Nephron progenitor cell (in vitro differentiated cells): ENCODE data around the gene OS9.
"Not testable (repeated sequence)": the region's sequence is repeated elsewhere in the genome, so short reads cannot be mapped to it uniquely, and the experiment has no call there.

Source experiments
- DNase-seq: peaks from one replicate; pipeline ENCODE4 v3.0.0; 2021
- H3K27ac Mint-ChIP-seq: 2 replicates; pipeline ENCODE4 v1.8.0; 2021; ENCODE audit warnings: mild to moderate bottlenecking, moderate library complexity, mixed read lengths
- H3K27me3 Mint-ChIP-seq: 2 replicates; pipeline ENCODE4 v1.8.0; 2021; ENCODE audit warnings: mild to moderate bottlenecking, low read depth, mixed read lengths; ENCODE audit not compliant: poor library complexity
- H3K36me3 Mint-ChIP-seq: 2 replicates; pipeline ENCODE4 v1.8.0; 2021; ENCODE audit warnings: low read depth, mixed read lengths
- H3K4me1 Mint-ChIP-seq: 2 replicates; pipeline ENCODE4 v1.8.0; 2021; ENCODE audit warnings: mixed read lengths
- H3K4me3 Mint-ChIP-seq: 2 replicates; pipeline ENCODE4 v1.8.0; 2021; ENCODE audit warnings: mild to moderate bottlenecking, moderate library complexity, mixed read lengths
- H3K9me3 Mint-ChIP-seq: 2 replicates; pipeline ENCODE4 v1.8.0; 2021; ENCODE audit warnings: mild to moderate bottlenecking, moderate library complexity, mixed read lengths
- TF ChIP-seq, protein P1 (sequence below): fragments of 200-600 bp; sonication (generic); IDR thresholded peaks from 2 replicates; pipeline ENCODE4 v1.5.0; 2021; ENCODE audit warnings: antibody characterized with exemption

OS9 gene

DNA sequence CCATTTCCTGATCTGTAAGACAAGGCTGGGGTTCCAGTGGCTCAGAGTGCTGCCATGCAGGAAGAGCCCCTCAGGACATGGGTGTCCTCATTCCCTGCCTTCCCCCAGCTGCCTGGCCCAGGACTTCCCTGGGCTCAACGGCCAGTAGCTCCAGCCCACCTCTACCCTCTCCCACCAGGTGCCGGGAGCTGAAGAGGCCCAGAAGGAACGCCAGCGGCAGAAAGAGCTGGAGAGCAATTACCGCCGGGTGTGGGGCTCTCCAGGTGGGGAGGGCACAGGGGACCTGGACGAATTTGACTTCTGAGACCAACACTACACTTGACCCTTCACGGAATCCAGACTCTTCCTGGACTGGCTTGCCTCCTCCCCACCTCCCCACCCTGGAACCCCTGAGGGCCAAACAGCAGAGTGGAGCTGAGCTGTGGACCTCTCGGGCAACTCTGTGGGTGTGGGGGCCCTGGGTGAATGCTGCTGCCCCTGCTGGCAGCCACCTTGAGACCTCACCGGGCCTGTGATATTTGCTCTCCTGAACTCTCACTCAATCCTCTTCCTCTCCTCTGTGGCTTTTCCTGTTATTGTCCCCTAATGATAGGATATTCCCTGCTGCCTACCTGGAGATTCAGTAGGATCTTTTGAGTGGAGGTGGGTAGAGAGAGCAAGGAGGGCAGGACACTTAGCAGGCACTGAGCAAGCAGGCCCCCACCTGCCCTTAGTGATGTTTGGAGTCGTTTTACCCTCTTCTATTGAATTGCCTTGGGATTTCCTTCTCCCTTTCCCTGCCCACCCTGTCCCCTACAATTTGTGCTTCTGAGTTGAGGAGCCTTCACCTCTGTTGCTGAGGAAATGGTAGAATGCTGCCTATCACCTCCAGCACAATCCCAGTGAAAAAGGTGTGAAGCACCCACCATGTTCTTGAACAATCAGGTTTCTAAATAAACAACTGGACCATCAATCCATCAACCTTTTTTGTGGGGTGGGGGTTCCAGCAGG is 27.0 kb downstream of the OS9 start:
- H3K36me3 Mint-ChIP-seq, result peaks cover 39% of the 10 kb centered on the region
- TF ChIP-seq, protein P1, sequence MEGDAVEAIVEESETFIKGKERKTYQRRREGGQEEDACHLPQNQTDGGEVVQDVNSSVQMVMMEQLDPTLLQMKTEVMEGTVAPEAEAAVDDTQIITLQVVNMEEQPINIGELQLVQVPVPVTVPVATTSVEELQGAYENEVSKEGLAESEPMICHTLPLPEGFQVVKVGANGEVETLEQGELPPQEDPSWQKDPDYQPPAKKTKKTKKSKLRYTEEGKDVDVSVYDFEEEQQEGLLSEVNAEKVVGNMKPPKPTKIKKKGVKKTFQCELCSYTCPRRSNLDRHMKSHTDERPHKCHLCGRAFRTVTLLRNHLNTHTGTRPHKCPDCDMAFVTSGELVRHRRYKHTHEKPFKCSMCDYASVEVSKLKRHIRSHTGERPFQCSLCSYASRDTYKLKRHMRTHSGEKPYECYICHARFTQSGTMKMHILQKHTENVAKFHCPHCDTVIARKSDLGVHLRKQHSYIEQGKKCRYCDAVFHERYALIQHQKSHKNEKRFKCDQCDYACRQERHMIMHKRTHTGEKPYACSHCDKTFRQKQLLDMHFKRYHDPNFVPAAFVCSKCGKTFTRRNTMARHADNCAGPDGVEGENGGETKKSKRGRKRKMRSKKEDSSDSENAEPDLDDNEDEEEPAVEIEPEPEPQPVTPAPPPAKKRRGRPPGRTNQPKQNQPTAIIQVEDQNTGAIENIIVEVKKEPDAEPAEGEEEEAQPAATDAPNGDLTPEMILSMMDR, result no peak
- no peaks in the 10 kb centered on the region for H3K9me3 Mint-ChIP-seq
- no peak for DNase-seq
- H3K27ac Mint-ChIP-seq, result no peak overlapping the region
- peaks cover under 1% of the 10 kb centered on the region for H3K4me1 Mint-ChIP-seq
- no peak overlapping the region for H3K4me3 Mint-ChIP-seq
- peaks cover 33% of the 10 kb centered on the region for H3K27me3 Mint-ChIP-seq

DNA sequence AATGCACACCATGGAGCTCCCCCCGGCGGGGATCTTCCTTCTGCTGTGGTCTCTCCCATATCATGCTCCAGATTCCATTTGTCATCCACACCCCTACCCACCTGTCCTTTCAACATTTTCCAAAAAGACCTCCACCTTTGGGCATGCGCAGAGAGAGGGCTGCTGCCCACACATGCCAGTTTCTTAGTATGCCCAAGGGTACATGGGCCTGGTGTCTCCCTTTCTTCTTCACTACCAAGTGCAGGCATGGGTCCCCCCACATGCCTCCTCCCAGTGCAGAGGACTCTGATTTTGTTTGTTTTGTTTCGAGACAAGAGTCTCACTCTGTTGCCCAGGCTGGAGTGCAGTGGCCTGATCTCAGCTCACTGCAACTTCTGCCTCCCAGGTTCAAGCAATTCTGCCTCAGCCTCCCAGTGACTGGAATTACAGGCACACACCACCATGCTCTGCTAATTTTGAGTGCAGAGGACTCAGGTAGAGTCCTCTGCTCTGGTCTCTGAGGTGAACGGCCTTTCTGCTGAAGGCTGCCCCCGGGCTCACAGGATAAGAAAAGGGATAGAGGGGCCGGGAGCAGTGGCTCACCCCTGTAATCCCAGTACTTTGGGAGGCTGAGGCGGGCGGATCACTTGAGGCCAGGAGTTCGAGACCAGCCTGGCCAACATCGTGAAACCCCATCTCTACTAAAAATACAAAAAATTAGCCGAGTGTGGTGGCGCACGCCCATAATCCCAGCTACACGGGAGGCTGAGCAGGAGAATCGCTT is 28.1 kb downstream of the OS9 start:
- DNase-seq, H3K4me3 Mint-ChIP-seq, H3K27ac Mint-ChIP-seq, H3K9me3 Mint-ChIP-seq, H3K4me1 Mint-ChIP-seq: not testable (repeated sequence)
- peaks cover 38% of the 10 kb centered on the region for H3K36me3 Mint-ChIP-seq
- peaks cover 44% of the 10 kb centered on the region for H3K27me3 Mint-ChIP-seq

DNA sequence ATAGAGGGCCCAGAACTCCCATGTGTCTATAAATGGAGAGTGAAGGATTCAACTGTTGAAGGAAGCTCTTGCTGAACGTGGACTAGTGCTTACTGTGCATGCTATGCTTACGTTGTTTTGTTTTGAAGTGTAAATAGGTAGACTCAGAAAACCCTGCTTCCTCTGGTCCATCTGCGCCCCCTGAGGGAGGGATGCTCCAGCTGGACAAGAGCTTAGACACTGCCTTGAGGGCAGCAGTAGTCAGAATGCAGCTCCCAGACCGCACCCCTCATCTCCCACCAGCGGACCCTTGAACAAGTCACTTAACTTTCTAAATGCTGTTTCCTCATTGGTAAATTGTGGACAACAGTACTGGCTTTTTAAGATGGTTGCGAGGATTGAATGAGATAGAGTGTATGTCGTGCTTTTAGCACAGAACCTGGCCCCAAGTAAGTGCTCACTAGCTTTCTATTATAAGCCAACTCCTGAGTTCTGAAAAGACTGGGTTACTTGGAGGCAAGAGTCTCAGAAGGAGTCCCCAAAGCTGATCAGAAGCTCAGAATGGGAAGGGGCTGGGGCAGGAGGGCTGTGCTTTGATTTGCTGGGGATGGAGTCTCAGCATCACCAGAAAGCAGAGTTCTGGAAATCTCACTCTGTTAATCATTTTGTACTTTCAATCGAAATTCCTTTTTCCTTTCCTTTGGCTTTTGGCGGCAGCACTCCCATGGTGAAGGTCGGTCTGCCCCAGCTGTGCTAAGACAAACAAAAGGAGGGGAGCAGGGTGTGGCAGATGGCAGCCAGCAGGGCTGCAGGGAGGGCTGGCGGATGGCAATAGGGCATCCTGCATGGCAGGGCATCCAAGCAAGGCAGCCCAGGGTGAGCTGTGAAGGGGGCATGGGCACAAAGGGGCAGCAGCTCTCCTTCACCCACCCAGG is 29.0 kb downstream of the OS9 start:
- Mint-ChIP-seq H3K27me3 (peaks cover 54% of the 10 kb centered on the region), H3K4me1 (peaks cover 10% of the 10 kb centered on the region), H3K27ac (no peak overlapping the region), H3K9me3 (peaks cover 3% of the 10 kb centered on the region), H3K4me3 (no peak overlapping the region), H3K36me3 (peaks cover 35% of the 10 kb centered on the region)
- no peak for DNase-seq
- TF ChIP-seq, protein P1, result no peak

DNA sequence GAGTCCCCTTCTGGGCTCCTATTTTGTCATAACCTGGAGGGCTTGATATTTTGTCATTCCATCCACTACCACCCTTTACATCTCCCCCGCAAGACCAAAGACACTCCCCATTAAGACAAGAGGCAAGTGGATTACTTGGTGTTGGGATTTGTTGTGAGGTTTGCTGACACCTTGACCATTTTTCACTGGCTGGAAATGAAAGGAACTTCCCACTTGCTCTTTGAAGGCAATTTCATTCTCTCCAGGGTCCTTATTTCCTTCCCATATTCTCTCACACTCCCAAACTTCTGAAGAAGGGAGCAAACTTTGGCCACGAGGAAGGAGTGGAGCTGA is 29.7 kb downstream of the OS9 start:
- Mint-ChIP-seq H3K27me3 (peaks cover 60% of the 10 kb centered on the region), H3K9me3 (peaks cover 3% of the 10 kb centered on the region), H3K4me3 (no peak overlapping the region), H3K36me3 (peaks cover 31% of the 10 kb centered on the region), H3K27ac (no peak overlapping the region), H3K4me1 (peaks cover 11% of the 10 kb centered on the region)
- no peak for DNase-seq
- TF ChIP-seq, protein P1, result no peak

DNA sequence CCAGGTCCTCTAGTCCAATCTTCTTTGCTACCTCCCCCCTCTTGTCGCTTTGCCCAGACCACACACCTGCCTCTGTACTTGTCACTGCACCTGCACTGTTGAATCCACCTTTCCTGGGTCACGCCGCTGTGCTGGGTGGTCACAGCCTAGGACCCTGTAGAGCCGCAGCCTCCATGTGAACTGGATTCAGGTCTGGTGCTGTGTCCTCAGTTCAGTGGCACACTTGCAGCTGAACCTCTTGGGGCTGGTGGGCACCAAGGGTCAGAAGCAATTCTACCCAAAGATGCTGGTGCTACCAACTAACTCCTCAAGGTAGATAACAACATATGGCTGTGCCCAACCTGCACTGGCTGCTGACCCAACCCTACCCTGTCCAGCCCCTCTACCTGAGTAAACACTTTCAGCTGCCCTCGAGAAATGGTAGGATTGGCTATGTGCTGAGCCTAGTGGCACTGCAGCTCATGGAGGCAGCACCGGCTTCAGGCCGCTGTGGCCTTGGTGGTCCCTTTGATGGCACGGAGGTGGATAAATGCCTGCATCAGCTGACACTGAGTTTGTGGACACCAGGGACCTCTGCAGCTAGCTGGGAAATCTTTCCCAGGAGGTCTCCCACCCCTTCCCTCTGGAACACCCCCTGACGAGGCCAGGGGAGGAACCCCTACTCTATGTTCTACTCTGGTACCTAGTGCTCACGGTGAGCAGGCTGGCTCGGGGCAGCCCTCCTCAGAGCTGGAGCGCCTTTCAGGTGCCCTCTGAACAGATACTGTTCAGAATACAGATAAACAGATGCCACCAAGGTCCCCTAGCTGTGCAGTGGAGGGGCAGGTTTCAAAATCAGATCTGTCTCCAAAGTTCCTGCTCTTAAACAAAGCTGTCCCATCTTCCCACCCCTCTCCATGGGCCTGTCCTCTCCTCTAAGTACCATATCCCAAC is 30.3 kb downstream of the OS9 start:
- TF ChIP-seq, protein P1, result no peak
- Mint-ChIP-seq H3K9me3 (peaks cover 3% of the 10 kb centered on the region), H3K4me3 (no peak overlapping the region), H3K4me1 (peaks cover 11% of the 10 kb centered on the region), H3K27me3 (peaks cover 67% of the 10 kb centered on the region), H3K36me3 (peaks cover 26% of the 10 kb centered on the region), H3K27ac (no peak overlapping the region)
- no peak for DNase-seq
